Measurements from ENCODE around the gene TIAL1.
"Not testable (repeated sequence)": the region's sequence is repeated elsewhere in the genome, so short reads cannot be mapped to it uniquely, and the experiment has no call there.

DNA sequence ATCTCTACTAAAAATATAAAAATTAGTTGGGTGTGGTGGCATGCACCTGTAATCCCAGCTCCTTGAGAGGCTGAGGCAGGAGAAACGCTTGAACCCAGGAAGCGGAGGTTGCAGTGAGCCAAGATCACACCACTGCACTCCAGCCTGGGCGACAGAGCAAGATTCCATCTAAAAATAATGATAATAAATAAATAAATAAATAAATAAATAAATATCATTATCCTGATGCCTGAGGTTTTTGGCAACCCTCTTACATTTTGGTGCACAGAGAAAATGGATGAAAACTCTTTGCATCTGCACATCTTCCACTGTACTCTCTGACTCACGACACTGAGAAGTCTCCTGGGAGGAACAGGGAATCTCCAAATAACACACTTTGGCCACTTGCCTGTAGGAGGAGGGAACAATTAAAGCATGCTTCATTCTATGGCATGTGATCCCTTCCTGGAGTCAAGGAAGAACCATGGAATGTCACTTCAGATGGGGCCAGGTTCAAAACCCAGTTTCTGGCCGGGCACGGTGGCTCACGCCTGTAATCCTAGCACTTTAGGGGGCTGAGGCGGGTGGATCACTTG is 68.0 kb downstream of the TIAL1 start:
- TF ChIP-seq, protein P1, sequence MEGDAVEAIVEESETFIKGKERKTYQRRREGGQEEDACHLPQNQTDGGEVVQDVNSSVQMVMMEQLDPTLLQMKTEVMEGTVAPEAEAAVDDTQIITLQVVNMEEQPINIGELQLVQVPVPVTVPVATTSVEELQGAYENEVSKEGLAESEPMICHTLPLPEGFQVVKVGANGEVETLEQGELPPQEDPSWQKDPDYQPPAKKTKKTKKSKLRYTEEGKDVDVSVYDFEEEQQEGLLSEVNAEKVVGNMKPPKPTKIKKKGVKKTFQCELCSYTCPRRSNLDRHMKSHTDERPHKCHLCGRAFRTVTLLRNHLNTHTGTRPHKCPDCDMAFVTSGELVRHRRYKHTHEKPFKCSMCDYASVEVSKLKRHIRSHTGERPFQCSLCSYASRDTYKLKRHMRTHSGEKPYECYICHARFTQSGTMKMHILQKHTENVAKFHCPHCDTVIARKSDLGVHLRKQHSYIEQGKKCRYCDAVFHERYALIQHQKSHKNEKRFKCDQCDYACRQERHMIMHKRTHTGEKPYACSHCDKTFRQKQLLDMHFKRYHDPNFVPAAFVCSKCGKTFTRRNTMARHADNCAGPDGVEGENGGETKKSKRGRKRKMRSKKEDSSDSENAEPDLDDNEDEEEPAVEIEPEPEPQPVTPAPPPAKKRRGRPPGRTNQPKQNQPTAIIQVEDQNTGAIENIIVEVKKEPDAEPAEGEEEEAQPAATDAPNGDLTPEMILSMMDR (conservative IDR thresholded peaks at IDR 0.05): not testable (repeated sequence)
- TF ChIP-seq ZFX (IDR thresholded peaks at IDR 0.05): not testable (repeated sequence)

Measured in C4-2B (cell line).